Measurements from ENCODE around the gene APOC1.
"Not testable (repeated sequence)": the region's sequence is repeated elsewhere in the genome, so short reads cannot be mapped to it uniquely, and the experiment has no call there.

The APOC1 gene

DNA sequence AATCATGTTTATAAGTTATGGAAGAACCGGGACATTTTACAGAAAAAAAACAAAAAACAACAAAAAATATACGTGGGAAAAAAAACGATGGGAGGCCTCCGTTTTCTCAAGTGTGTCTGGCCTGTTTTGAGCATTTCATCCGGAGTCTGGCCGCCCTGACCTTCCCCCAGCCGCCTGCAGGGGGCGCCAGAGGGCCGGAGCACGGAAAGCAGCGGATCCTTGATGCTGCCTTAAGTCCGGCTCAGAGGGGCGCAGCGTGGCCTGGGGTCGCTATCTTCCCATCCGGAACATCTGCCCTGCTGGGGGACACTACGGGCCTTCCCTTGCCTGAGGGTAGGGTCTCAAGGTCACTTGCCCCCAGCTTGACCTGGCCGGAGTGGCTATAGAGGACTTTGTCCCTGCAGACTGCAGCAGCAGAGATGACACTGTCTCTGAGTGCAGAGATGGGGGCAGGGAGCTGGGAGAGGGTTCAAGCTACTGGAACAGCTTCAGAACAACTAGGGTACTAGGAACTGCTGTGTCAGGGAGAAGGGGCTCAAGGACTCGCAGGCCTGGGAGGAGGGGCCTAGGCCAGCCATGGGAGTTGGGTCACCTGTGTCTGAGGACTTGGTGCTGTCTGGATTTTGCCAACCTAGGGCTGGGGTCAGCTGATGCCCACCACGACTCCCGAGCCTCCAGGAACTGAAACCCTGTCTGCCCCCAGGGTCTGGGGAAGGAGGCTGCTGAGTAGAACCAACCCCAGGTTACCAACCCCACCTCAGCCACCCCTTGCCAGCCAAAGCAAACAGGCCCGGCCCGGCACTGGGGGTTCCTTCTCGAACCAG is 10.6 kb upstream of the APOC1 start:
- H3K27ac ChIP-seq = peak overlapping the region in 1 of 11 experiments; percentile 29; a peak in 2 of 22 replicates
- H3K4me3 ChIP-seq = no peak overlapping the region
- H3K36me3 ChIP-seq = peaks cover 34 to 59% (median 54%) of the 10 kb centered on the region in 11 experiments
- TF ChIP-seq Cebpa-rat (IDR thresholded peaks at IDR 0.05) = no peak
- H3K4me2 ChIP-seq = peak overlapping the region in 2 of 11 experiments; percentile 25 to 54; a peak in 3 of 22 replicates
- peaks cover 0 to 22% (median 8%) of the 10 kb centered on the region in 10 experiments; a peak in 12 of 20 replicates for H3K4me1 ChIP-seq
- H3K27me3 ChIP-seq = peaks cover 7 to 15% (median 9%) of the 10 kb centered on the region in 11 experiments; a peak in 19 of 22 replicates
- H4K20me1 ChIP-seq = peaks cover 0 to 58% (median 44%) of the 10 kb centered on the region in 11 experiments; a peak in 17 of 22 replicates
- peak overlapping the region in 2 of 11 experiments; percentile 8 to 40; a peak in 3 of 22 replicates for H3K9ac ChIP-seq
- no peaks in the 10 kb centered on the region for H3K9me3 ChIP-seq (replicated peaks in 1 of 11)

DNA sequence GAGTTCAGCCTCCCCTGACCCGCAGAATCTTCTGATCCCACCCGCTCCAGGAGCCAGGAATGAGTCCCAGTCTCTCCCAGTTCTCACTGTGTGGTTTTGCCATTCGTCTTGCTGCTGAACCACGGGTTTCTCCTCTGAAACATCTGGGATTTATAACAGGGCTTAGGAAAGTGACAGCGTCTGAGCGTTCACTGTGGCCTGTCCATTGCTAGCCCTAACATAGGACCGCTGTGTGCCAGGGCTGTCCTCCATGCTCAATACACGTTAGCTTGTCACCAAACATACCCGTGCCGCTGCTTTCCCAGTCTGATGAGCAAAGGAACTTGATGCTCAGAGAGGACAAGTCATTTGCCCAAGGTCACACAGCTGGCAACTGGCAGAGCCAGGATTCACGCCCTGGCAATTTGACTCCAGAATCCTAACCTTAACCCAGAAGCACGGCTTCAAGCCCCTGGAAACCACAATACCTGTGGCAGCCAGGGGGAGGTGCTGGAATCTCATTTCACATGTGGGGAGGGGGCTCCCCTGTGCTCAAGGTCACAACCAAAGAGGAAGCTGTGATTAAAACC is 9.9 kb upstream of the APOC1 start:
- H3K9ac ChIP-seq = no peak overlapping the region; a peak in 1 of 22 replicates
- peak overlapping the region in 1 of 11 experiments; percentile 54; a peak in 2 of 22 replicates for H3K4me2 ChIP-seq
- no peak for TF ChIP-seq Cebpa-rat (IDR thresholded peaks at IDR 0.05)
- peaks cover 0 to 23% (median 8%) of the 10 kb centered on the region in 10 experiments; a peak in 12 of 20 replicates for H3K4me1 ChIP-seq
- peaks cover 34 to 53% (median 47%) of the 10 kb centered on the region in 11 experiments for H3K36me3 ChIP-seq
- peaks cover 0 to 53% (median 38%) of the 10 kb centered on the region in 11 experiments; a peak in 17 of 22 replicates for H4K20me1 ChIP-seq
- H3K9me3 ChIP-seq (replicated peaks in 1 of 11) = no peaks in the 10 kb centered on the region
- H3K27ac ChIP-seq = no peak overlapping the region
- H3K27me3 ChIP-seq = peaks cover 7 to 15% (median 9%) of the 10 kb centered on the region in 11 experiments; a peak in 19 of 22 replicates
- H3K4me3 ChIP-seq = no peak overlapping the region

DNA sequence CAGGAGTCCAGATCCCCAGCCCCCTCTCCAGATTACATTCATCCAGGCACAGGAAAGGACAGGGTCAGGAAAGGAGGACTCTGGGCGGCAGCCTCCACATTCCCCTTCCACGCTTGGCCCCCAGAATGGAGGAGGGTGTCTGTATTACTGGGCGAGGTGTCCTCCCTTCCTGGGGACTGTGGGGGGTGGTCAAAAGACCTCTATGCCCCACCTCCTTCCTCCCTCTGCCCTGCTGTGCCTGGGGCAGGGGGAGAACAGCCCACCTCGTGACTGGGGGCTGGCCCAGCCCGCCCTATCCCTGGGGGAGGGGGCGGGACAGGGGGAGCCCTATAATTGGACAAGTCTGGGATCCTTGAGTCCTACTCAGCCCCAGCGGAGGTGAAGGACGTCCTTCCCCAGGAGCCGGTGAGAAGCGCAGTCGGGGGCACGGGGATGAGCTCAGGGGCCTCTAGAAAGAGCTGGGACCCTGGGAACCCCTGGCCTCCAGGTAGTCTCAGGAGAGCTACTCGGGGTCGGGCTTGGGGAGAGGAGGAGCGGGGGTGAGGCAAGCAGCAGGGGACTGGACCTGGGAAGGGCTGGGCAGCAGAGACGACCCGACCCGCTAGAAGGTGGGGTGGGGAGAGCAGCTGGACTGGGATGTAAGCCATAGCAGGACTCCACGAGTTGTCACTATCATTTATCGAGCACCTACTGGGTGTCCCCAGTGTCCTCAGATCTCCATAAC is 8.8 kb upstream of the APOC1 start, which contains the start of gene APOE:
Gene APOE (plus strand): TSS at position 360 of the 724 bp plus-strand sequence. CDS start 829 bp downstream, outside the sequence.
- peak within 1 kb of the TSS in 1 of 10 experiments; percentile 9; a peak in 1 of 20 replicates for H3K4me3 ChIP-seq
- H3K27me3 ChIP-seq = peaks cover 7 to 15% (median 9%) of the 10 kb centered on the region in 11 experiments; a peak in 19 of 22 replicates
- no peak within 1 kb of the TSS; a peak in 1 of 22 replicates for H3K27ac ChIP-seq
- peak within 1 kb of the TSS in 3 of 11 experiments; percentile 9 to 64 (median 41); a peak in 4 of 22 replicates for H3K9ac ChIP-seq
- peak within 1 kb of the TSS in 9 of 11 experiments; percentile 10 to 54 (median 32); a peak in 13 of 22 replicates for H3K4me2 ChIP-seq
- H4K20me1 ChIP-seq = peaks cover 0 to 42% (median 28%) of the 10 kb centered on the region in 11 experiments; a peak in 17 of 22 replicates
- H3K9me3 ChIP-seq (replicated peaks in 1 of 11) = no peaks in the 10 kb centered on the region
- no peak for TF ChIP-seq Cebpa-rat (IDR thresholded peaks at IDR 0.05)
- peaks cover 0 to 34% (median 17%) of the 10 kb centered on the region in 10 experiments; a peak in 16 of 20 replicates for H3K4me1 ChIP-seq
- peaks cover 24 to 42% (median 36%) of the 10 kb centered on the region in 11 experiments for H3K36me3 ChIP-seq

DNA sequence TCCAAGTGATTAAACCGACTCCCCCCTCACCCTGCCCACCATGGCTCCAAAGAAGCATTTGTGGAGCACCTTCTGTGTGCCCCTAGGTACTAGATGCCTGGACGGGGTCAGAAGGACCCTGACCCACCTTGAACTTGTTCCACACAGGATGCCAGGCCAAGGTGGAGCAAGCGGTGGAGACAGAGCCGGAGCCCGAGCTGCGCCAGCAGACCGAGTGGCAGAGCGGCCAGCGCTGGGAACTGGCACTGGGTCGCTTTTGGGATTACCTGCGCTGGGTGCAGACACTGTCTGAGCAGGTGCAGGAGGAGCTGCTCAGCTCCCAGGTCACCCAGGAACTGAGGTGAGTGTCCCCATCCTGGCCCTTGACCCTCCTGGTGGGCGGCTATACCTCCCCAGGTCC is 6.8 kb upstream of the APOC1 start:
- Histone ChIP-seq H3K27me3 (peaks cover 7 to 15% (median 9%) of the 10 kb centered on the region in 11 experiments; a peak in 19 of 22 replicates), H3K9ac (peak overlapping the region in 1 of 11 experiments; percentile 24; a peak in 1 of 22 replicates), H3K36me3 (peaks cover 3 to 22% (median 16%) of the 10 kb centered on the region in 11 experiments), H3K27ac (no peak overlapping the region), H3K4me2 (no peak overlapping the region), H3K9me3 (replicated peaks in 1 of 11) (no peaks in the 10 kb centered on the region), H3K4me3 (no peak overlapping the region), H4K20me1 (peaks cover 0 to 22% (median 16%) of the 10 kb centered on the region in 11 experiments; a peak in 17 of 22 replicates), H3K4me1 (peaks cover 0 to 54% (median 35%) of the 10 kb centered on the region in 10 experiments; a peak in 17 of 20 replicates)
- TF ChIP-seq Cebpa-rat (IDR thresholded peaks at IDR 0.05) = no peak

DNA sequence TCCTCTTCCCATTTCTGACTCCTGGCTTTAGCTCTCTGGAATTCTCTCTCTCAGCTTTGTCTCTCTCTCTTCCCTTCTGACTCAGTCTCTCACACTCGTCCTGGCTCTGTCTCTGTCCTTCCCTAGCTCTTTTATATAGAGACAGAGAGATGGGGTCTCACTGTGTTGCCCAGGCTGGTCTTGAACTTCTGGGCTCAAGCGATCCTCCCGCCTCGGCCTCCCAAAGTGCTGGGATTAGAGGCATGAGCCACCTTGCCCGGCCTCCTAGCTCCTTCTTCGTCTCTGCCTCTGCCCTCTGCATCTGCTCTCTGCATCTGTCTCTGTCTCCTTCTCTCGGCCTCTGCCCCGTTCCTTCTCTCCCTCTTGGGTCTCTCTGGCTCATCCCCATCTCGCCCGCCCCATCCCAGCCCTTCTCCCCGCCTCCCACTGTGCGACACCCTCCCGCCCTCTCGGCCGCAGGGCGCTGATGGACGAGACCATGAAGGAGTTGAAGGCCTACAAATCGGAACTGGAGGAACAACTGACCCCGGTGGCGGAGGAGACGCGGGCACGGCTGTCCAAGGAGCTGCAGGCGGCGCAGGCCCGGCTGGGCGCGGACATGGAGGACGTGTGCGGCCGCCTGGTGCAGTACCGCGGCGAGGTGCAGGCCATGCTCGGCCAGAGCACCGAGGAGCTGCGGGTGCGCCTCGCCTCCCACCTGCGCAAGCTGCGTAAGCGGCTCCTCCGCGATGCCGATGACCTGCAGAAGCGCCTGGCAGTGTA is 6.2 kb upstream of the APOC1 start:
- TF ChIP-seq Cebpa-rat (IDR thresholded peaks at IDR 0.05) = no peak
- H3K27me3 ChIP-seq = peaks cover 7 to 15% (median 9%) of the 10 kb centered on the region in 11 experiments; a peak in 19 of 22 replicates
- peaks cover 0 to 60% (median 41%) of the 10 kb centered on the region in 10 experiments; a peak in 17 of 20 replicates for H3K4me1 ChIP-seq
- H3K4me3 ChIP-seq = no peak overlapping the region
- H3K36me3 ChIP-seq = peaks cover 0 to 15% (median 10%) of the 10 kb centered on the region in 11 experiments; a peak in 16 of 22 replicates
- H3K27ac ChIP-seq = no peak overlapping the region
- H4K20me1 ChIP-seq = peaks cover 0 to 15% (median 10%) of the 10 kb centered on the region in 11 experiments; a peak in 16 of 22 replicates
- H3K4me2 ChIP-seq = no peak overlapping the region
- no peaks in the 10 kb centered on the region for H3K9me3 ChIP-seq (replicated peaks in 1 of 11)
- peak overlapping the region in 1 of 11 experiments; percentile 24; a peak in 2 of 22 replicates for H3K9ac ChIP-seq

DNA sequence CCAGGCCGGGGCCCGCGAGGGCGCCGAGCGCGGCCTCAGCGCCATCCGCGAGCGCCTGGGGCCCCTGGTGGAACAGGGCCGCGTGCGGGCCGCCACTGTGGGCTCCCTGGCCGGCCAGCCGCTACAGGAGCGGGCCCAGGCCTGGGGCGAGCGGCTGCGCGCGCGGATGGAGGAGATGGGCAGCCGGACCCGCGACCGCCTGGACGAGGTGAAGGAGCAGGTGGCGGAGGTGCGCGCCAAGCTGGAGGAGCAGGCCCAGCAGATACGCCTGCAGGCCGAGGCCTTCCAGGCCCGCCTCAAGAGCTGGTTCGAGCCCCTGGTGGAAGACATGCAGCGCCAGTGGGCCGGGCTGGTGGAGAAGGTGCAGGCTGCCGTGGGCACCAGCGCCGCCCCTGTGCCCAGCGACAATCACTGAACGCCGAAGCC is 5.6 kb upstream of the APOC1 start:
- Histone ChIP-seq H3K27me3 (peaks cover 7 to 15% (median 9%) of the 10 kb centered on the region in 11 experiments; a peak in 19 of 22 replicates), H3K4me2 (no peak overlapping the region), H3K27ac (no peak overlapping the region), H3K36me3 (peaks cover 0 to 9% (median 7%) of the 10 kb centered on the region in 11 experiments; a peak in 7 of 22 replicates), H3K4me1 (peaks cover 0 to 64% (median 46%) of the 10 kb centered on the region in 10 experiments; a peak in 18 of 20 replicates), H3K9ac (no peak overlapping the region), H3K9me3 (replicated peaks in 1 of 11) (no peaks in the 10 kb centered on the region), H3K4me3 (no peak overlapping the region), H4K20me1 (peaks cover 0 to 9% (median 6%) of the 10 kb centered on the region in 11 experiments; a peak in 13 of 22 replicates)
- no peak for TF ChIP-seq Cebpa-rat (IDR thresholded peaks at IDR 0.05)

DNA sequence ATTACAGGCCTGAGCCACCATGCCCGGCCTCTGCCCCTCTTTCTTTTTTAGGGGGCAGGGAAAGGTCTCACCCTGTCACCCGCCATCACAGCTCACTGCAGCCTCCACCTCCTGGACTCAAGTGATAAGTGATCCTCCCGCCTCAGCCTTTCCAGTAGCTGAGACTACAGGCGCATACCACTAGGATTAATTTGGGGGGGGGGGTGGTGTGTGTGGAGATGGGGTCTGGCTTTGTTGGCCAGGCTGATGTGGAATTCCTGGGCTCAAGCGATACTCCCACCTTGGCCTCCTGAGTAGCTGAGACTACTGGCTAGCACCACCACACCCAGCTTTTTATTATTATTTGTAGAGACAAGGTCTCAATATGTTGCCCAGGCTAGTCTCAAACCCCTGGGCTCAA is 4.6 kb upstream of the APOC1 start:
- no peaks in the 10 kb centered on the region for H3K9me3 ChIP-seq (replicated peaks in 1 of 11)
- H3K27ac ChIP-seq = peak overlapping the region in 2 of 11 experiments; percentile 11 to 35; a peak in 3 of 22 replicates
- TF ChIP-seq Cebpa-rat (IDR thresholded peaks at IDR 0.05) = no peak
- H3K9ac ChIP-seq = peak overlapping the region in 5 of 11 experiments; percentile 10 to 55 (median 38); a peak in 6 of 22 replicates
- H4K20me1 ChIP-seq = no peaks in the 10 kb centered on the region; a peak in 1 of 22 replicates
- H3K27me3 ChIP-seq = peaks cover 7 to 15% (median 9%) of the 10 kb centered on the region in 11 experiments; a peak in 19 of 22 replicates
- H3K36me3 ChIP-seq = peaks cover 0 to under 1% (median 0%) of the 10 kb centered on the region in 11 experiments; a peak in 1 of 22 replicates
- H3K4me2 ChIP-seq = peak overlapping the region in 5 of 11 experiments; percentile 6 to 89 (median 76); a peak in 6 of 22 replicates
- H3K4me3 ChIP-seq = no peak overlapping the region
- H3K4me1 ChIP-seq = peaks cover 8 to 66% (median 52%) of the 10 kb centered on the region in 10 experiments

DNA sequence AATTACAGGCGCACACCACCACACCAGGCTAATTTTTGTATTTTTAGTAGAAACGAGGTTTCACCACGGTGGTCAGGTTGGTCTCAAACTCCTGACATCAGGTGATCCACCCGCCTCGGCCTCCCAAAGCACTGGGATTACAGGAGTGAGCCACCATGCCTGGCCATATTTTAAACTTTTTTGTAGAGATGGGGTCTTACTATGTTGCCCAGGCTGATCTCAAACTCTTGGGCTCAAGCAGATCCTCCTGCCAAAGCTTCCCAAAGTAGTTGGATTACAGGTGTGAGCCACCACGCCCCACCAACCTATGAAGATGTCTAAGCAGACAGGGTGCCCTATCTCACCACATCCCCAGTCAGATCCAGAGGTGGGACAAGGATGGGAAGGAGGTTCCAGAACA is 2.5 kb upstream of the APOC1 start:
- not testable (repeated sequence) for H3K27ac ChIP-seq; H4K20me1 ChIP-seq; H3K27me3 ChIP-seq; H3K4me3 ChIP-seq; H3K9me3 ChIP-seq (replicated peaks in 1 of 11); H3K36me3 ChIP-seq; H3K9ac ChIP-seq
- peaks cover 9 to 66% (median 49%) of the 10 kb centered on the region in 10 experiments for H3K4me1 ChIP-seq
- H3K4me2 ChIP-seq = peak overlapping the region in 5 of 11 experiments; percentile 89 to 97 (median 95); a peak in 9 of 22 replicates

Data from BLaER1 treated with 17β-estradiol and CSF1 and Interleukin-3, amounts not matched to agents 10 nM and 100 nM (cell line).